GM12878 (cell line): ENCODE data around the gene GPER1. TPM values are rescaled to one million over a fixed set of nuclear protein-coding genes. Genes with fewer than 3 reads are reported as not detected.

Experiments
- ATAC-seq: fragments of 200-7000 bp; cut with Tn5 transposase; 3 replicates; pipeline ENCODE4 v1.9.1; 2020; ENCODE audit warnings: mild to moderate bottlenecking, moderate library complexity
- BruUV-seq: library from RNA; stranded (reverse); fragments of 400-500 nt; replicated peaks from 2 replicates; lab custom pipeline; 2021; lab: Mats Ljungman, UMichigan
- CTCF ChIA-PET: fragments of 300-600 bp; sonication (Branson Sonifier 250); formaldehyde crosslinking; extraction: SDS; loops from one replicate; lab custom pipeline; 2021; ENCODE audit warnings: inconsistent platforms; lab: Yijun Ruan, JAX
- POLR2A ChIA-PET: fragments of 350-600 bp; formaldehyde crosslinking; extraction: SDS; loops from one replicate; lab custom pipeline; 2021; ENCODE audit warnings: inconsistent platforms; lab: Charles Lee
- RAD21 ChIA-PET: fragments of 300-600 bp; sonication (Branson Sonifier 250); formaldehyde crosslinking; loops from one replicate; lab custom pipeline; 2023; ENCODE audit warnings: antibody characterized with exemption; ENCODE audit not compliant: unreplicated experiment; lab: Charles Lee
- SMC1A ChIA-PET: fragments of 300-600 bp; sonication (Branson Sonifier 250); formaldehyde crosslinking; loops from one replicate; lab custom pipeline; 2023; ENCODE audit not compliant: unreplicated experiment, uncharacterized antibody; lab: Charles Lee
- DNase-seq: peaks from one replicate; pipeline ENCODE4 v3.0.0-alpha.2; 2011; ENCODE audit warnings: low read depth, low spot score
- FAIRE-seq: peaks from 3 replicates; lab custom pipeline; 2011; peaks lifted over from hg19 to GRCh38; lab: Jason Lieb, UNC
- H2AFZ ChIP-seq: 2 replicates; pipeline ENCODE4 v1.6.0; 2011; ENCODE audit warnings: low read depth, low read length, control low read depth; ENCODE audit not compliant: control insufficient read depth
- H3K27ac ChIP-seq: 2 replicates; pipeline ENCODE4 v1.5.1; 2011; ENCODE audit warnings: control low read depth; ENCODE audit not compliant: control insufficient read depth, insufficient read depth
- H3K27me3 ChIP-seq, 2 experiments: replicated peaks in 1 of 2; 2 replicates each; pipeline versions ENCODE4 v1.6.0 to v1.6.1; 2011; ENCODE audit warnings: low read length in 1 of 2; ENCODE audit not compliant: control insufficient read depth in 2 of 2, insufficient read depth in 2 of 2
- H3K36me3 ChIP-seq, 2 experiments: 2 replicates each; pipeline ENCODE4 v1.5.1; 2011; ENCODE audit warnings: low read length in 1 of 2; ENCODE audit not compliant: control insufficient read depth in 2 of 2, insufficient read depth in 2 of 2
- H3K4me1 ChIP-seq: 2 replicates; pipeline ENCODE4 v1.6.1; 2011; ENCODE audit warnings: mild to moderate bottlenecking, low read length, moderate library complexity, mixed read lengths; ENCODE audit not compliant: control insufficient read depth, insufficient read depth
- H3K4me2 ChIP-seq: 2 replicates; pipeline ENCODE4 v1.6.0; 2011; ENCODE audit warnings: control low read depth; ENCODE audit not compliant: control insufficient read depth, insufficient read depth
- H3K4me3 ChIP-seq: fragments of 200-600 bp; sonication (generic); 2 replicates; pipeline ENCODE4 v1.5.1; 2016
- H3K79me2 ChIP-seq: 2 replicates; pipeline ENCODE4 v1.6.0; 2011; ENCODE audit warnings: low read length; ENCODE audit not compliant: control insufficient read depth, insufficient read depth
- H3K9ac ChIP-seq: 2 replicates; pipeline ENCODE4 v1.8.0; 2011; ENCODE audit warnings: low read length, control low read depth, mixed read lengths; ENCODE audit not compliant: control insufficient read depth, insufficient read depth
- H3K9me3 ChIP-seq: replicated peaks from 3 replicates; pipeline ENCODE4 v1.5.1; 2011; ENCODE audit warnings: mild to moderate bottlenecking, low read length; ENCODE audit not compliant: control insufficient read depth, insufficient read depth
- H4K20me1 ChIP-seq: 2 replicates; pipeline ENCODE4 v1.6.0; 2011; ENCODE audit not compliant: control insufficient read depth, insufficient read depth
- ETV6 ChIP-seq, 2 experiments: fragments of 450-650 bp in 1 of 2; IDR thresholded peaks in 1 of 2; conservative IDR thresholded peaks in 1 of 2; 2 replicates each; pipeline ENCODE4 v1.6.1; 2014; ENCODE audit warnings: antibody characterized with exemption in 1 of 2, borderline replicate concordance in 1 of 2, low read depth in 1 of 2, mild to moderate bottlenecking in 1 of 2, moderate library complexity in 1 of 2
- MXI1 ChIP-seq: fragments of 150-350 bp; IDR thresholded peaks from 2 replicates; pipeline ENCODE4 v1.6.1; 2011; ENCODE audit warnings: low read depth, mild to moderate bottlenecking, inconsistent platforms, low read length, improper control_type of control experiment
- NFIC ChIP-seq: IDR thresholded peaks from 2 replicates; pipeline ENCODE4 v1.6.1; 2012; ENCODE audit warnings: low read depth, mild to moderate bottlenecking, inconsistent platforms, low read length, moderate library complexity
- SIX5 ChIP-seq: IDR thresholded peaks from 2 replicates; pipeline ENCODE4 v1.6.1; 2011; ENCODE audit warnings: mild to moderate bottlenecking, low read depth, low read length, moderate library complexity; ENCODE audit not compliant: severe bottlenecking
- WRNIP1 ChIP-seq: IDR thresholded peaks from 2 replicates; pipeline ENCODE4 v1.6.1; 2011; ENCODE audit warnings: low read depth, low read length, improper control_type of control experiment, borderline replicate concordance
- ZNF384 ChIP-seq: IDR thresholded peaks from 2 replicates; pipeline ENCODE4 v1.6.1; 2012; ENCODE audit warnings: low read depth, mild to moderate bottlenecking, low read length, improper control_type of control experiment, borderline replicate concordance
- WGBS: methylation state at CpG from one replicate; pipeline ENCODE4 v1.1.6; 2016; ENCODE audit warnings: low lambda C conversion rate; ENCODE audit not compliant: insufficient replicate concordance, insufficient coverage; ENCODE audit errors: missing lambda C conversion rate; 5-methylcytosine and 5-hydroxymethylcytosine counted together
- in situ Hi-C: fragments of 300-500 bp; cut with MboI; formaldehyde crosslinking; loops from 9 replicates; pipeline ENCODE4 v1.14.3; 2018; ENCODE audit warnings: mixed read lengths
- intact Hi-C: fragments of 100-400 bp; cut with micrococcal nuclease; formaldehyde crosslinking; loops from one replicate; pipeline ENCODE4 v1.14.2; 2022; ENCODE audit not compliant: unreplicated experiment
- polyA plus RNA-seq, 11 experiments: library from polyadenylated mRNA; depleted of rRNA in 4 of 11; unstranded in 6 of 11; stranded (reverse) in 5 of 11; fragments of >200 nt; fragmentation: Nextera tagmentation in 4 of 11; fragmentation: Illumina TruSeq in 1 of 11; extraction: Ambion mirVana in 4 of 11; extraction: Trizol in 1 of 11; gene quantifications; 1 replicate in 1 of 11; 2 replicates in 10 of 11; pipeline versions ENCODE4 v1.2.1 to v1.2.3, GENCODE V29; 2011 to 2016; ENCODE audit warnings: inconsistent platforms in 2 of 11, missing spikeins in 2 of 11, low read depth in 1 of 11
- total RNA-seq, 4 experiments: library from RNA; depleted of rRNA in 3 of 4; stranded (reverse); fragments of >200 nt in 3 of 4; fragmentation: Illumina TruSeq in 1 of 4; extraction: Trizol in 1 of 4; gene quantifications; 2 replicates each; pipeline versions ENCODE4 v1.2.1 to v1.2.3, GENCODE V29; 2013 to 2021
- TF ChIP-seq, protein P1 (sequence below): IDR thresholded peaks from 2 replicates; pipeline ENCODE4 v1.6.1; 2011; ENCODE audit warnings: borderline replicate concordance, low read depth, mild to moderate bottlenecking, moderate library complexity, low read length; ENCODE audit not compliant: insufficient read depth, poor library complexity, severe bottlenecking

GPER1 gene
- total and polyA plus RNA-seq, 10 of the 15 experiments (the other 5 are each of a cell fraction or from before 2014, with no cell fraction given) = 0.03 to 6.5 (median 2.6) TPM

DNA sequence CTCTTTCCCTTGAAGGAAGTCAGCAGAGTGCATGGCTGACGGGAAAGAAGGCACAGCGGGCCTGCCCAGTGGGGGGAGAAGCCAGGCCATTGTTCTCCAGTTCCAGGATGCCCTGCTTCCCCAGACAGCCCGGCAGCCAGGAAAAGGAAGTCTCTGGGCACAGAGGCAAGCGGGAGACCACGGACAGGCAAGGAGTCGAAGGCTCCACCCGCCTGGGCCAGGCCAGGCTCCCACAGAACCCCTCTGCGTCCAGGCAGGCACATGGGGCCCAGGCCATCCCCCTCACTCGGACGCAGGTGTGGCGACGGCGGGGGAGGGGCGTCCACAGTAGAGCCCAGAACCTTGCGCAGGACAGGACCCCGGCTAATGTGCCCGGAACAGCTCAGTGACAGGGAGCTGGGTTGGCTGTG, 34.9 kb upstream of the GPER1 start:
- WGBS = 86% methylated on average over 15 of the region's 17 CpGs
- no peak for FAIRE-seq
- in situ Hi-C loops (no loop called here), intact Hi-C loops (no loop called here)
- Histone ChIP-seq H3K4me2 (no peak overlapping the region), H3K4me1 (peaks cover 3% of the 10 kb centered on the region; the same call in 1 of the 2 replicates), H3K9ac (no peak overlapping the region), H3K9me3 (no peaks in the 10 kb centered on the region), H3K4me3 (no peak overlapping the region), H2AFZ (no peak overlapping the region), H3K36me3 (peaks cover under 1% of the 10 kb centered on the region in 2 experiments; a peak in 3 of 4 replicates), H4K20me1 (no peaks in the 10 kb centered on the region), H3K79me2 (no peaks in the 10 kb centered on the region), H3K27me3 (no peaks in the 10 kb centered on the region), H3K27ac (no peak overlapping the region)
- no TSS peak for BruUV-seq
- SMC1A ChIA-PET = no interaction called here
- CTCF ChIA-PET = interaction anchor here (1.3 kb wide), 1 partner anchor 33 kb away, joined by 3 read pairs; no protein-coding TSS in a partner anchor
- no peak for ATAC-seq
- DNase-seq = no peak
- RAD21 ChIA-PET = no interaction called here
- TF ChIP-seq ZNF384 (no peak), NFIC (no peak), ETV6 (conservative IDR thresholded peaks at IDR 0.05 in 1 of 2, IDR thresholded peaks at IDR 0.05 in 1 of 2; ENCODE audit: borderline replicate concordance in 1 of 2, low read depth in 1 of 2) (no peak), WRNIP1 (no peak), SIX5 (no peak), MXI1 (no peak)
- TF ChIP-seq, protein P1, sequence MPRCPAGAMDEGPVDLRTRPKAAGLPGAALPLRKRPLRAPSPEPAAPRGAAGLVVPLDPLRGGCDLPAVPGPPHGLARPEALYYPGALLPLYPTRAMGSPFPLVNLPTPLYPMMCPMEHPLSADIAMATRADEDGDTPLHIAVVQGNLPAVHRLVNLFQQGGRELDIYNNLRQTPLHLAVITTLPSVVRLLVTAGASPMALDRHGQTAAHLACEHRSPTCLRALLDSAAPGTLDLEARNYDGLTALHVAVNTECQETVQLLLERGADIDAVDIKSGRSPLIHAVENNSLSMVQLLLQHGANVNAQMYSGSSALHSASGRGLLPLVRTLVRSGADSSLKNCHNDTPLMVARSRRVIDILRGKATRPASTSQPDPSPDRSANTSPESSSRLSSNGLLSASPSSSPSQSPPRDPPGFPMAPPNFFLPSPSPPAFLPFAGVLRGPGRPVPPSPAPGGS = no peak
- POLR2A ChIA-PET = no interaction called here
